PC-9 (cell line): ENCODE results near the gene TLR4. TPM values are rescaled to one million over a fixed set of nuclear protein-coding genes. Genes with fewer than 3 reads are reported as not detected.
A peak's percentile ranks its signal among the peaks of the same experiment; 100 is the strongest.

Experiments used
- BruUV-seq: library from RNA; stranded (reverse); fragments of 400-500 nt; replicated peaks from 2 replicates; lab custom pipeline; 2021; lab: Mats Ljungman, UMichigan
- CTCF ChIA-PET: fragments of 300-600 bp; sonication (Branson Sonifier 250); formaldehyde crosslinking; loops from one replicate; lab custom pipeline; 2022; ENCODE audit warnings: antibody characterized with exemption; lab: Charles Lee
- POLR2A ChIA-PET: fragments of 300-600 bp; sonication (Branson Sonifier 250); formaldehyde crosslinking; loops from one replicate; lab custom pipeline; 2022; ENCODE audit warnings: antibody characterized with exemption; ENCODE audit not compliant: unreplicated experiment; lab: Charles Lee
- DNase-seq, 2 experiments: peaks; one replicate each; pipeline versions ENCODE4 v3.0.0 to v3.0.0-alpha.2; 2015 to 2022; ENCODE audit warnings: mixed read lengths in 1 of 2
- H2AFZ ChIP-seq: fragments of 200-600 bp; sonication (generic); 2 replicates; pipeline ENCODE4 v1.8.1; 2017; ENCODE audit warnings: antibody characterized with exemption
- H3F3A ChIP-seq: fragments of 200-600 bp; sonication (generic); 2 replicates; pipeline ENCODE4 v1.8.1; 2017; ENCODE audit warnings: antibody characterized with exemption, mild to moderate bottlenecking, low read depth; ENCODE audit not compliant: insufficient read depth
- H3K27ac ChIP-seq: fragments of 200-600 bp; sonication (generic); 2 replicates; pipeline ENCODE4 v1.6.1; 2016; ENCODE audit warnings: mixed run types
- H3K27me3 ChIP-seq: fragments of 200-600 bp; sonication (generic); 2 replicates; pipeline ENCODE4 v1.6.1; 2016; ENCODE audit warnings: low read depth, mixed run types; ENCODE audit not compliant: insufficient read depth
- H3K36me3 ChIP-seq: fragments of 200-600 bp; sonication (generic); 2 replicates; pipeline ENCODE4 v1.6.1; 2016; ENCODE audit warnings: low read depth, mixed run types
- H3K4me1 ChIP-seq: fragments of 200-600 bp; sonication (generic); replicated peaks from 2 replicates; pipeline ENCODE4 v1.6.1; 2016; ENCODE audit warnings: mixed run types; ENCODE audit not compliant: insufficient read depth
- H3K4me2 ChIP-seq: fragments of 200-600 bp; sonication (generic); 2 replicates; pipeline ENCODE4 v1.6.1; 2017; ENCODE audit warnings: mixed run types
- H3K4me3 ChIP-seq: fragments of 200-600 bp; sonication (generic); 2 replicates; pipeline ENCODE4 v1.6.1; 2016; ENCODE audit warnings: mixed run types
- H3K79me2 ChIP-seq: fragments of 200-600 bp; sonication (generic); 2 replicates; pipeline ENCODE4 v1.6.1; 2017; ENCODE audit warnings: low read depth, mixed run types
- H3K9me2 ChIP-seq: fragments of 200-600 bp; sonication (generic); 2 replicates; pipeline ENCODE4 v1.8.1; 2017; ENCODE audit warnings: mild to moderate bottlenecking; ENCODE audit not compliant: insufficient read depth
- H3K9me3 ChIP-seq: fragments of 200-600 bp; sonication (generic); 2 replicates; pipeline ENCODE4 v1.8.1; 2016; ENCODE audit warnings: low read depth; ENCODE audit not compliant: insufficient read depth
- H4K20me1 ChIP-seq: fragments of 200-600 bp; sonication (generic); 2 replicates; pipeline ENCODE4 v1.8.1; 2017; ENCODE audit not compliant: insufficient read depth
- CTCF ChIP-seq: fragments of 200-600 bp; sonication (generic); conservative IDR thresholded peaks from 2 replicates; pipeline ENCODE4 v1.6.1; 2017; ENCODE audit warnings: mixed run types, antibody characterized with exemption, mild to moderate bottlenecking, moderate library complexity
- EZH2 ChIP-seq: fragments of 200-600 bp; sonication (generic); IDR thresholded peaks from 2 replicates; pipeline ENCODE4 v1.8.0; 2017; ENCODE audit warnings: antibody characterized with exemption, low read depth
- intact Hi-C: fragments of 100-400 bp; cut with micrococcal nuclease; formaldehyde crosslinking; loops from one replicate; pipeline ENCODE4 v1.10.0; 2022; ENCODE audit not compliant: unreplicated experiment
- total RNA-seq: library from RNA; stranded (reverse); gene quantifications from 2 replicates; pipeline ENCODE4 v1.2.3, GENCODE V29; 2021

TLR4 gene
- total RNA-seq, 1 experiment from 2014 or later: 0.55 TPM

GRCh38 chr9:117771136-117771535 is 66.9 kb downstream of the TLR4 start:
- Histone ChIP-seq H3K4me2 (no peak overlapping the region), H3K4me3 (no peak overlapping the region), H3K9me3 (no peaks in the 10 kb centered on the region; the same call in 1 of the 2 replicates), H3F3A (no peaks in the 10 kb centered on the region), H3K36me3 (no peaks in the 10 kb centered on the region), H3K79me2 (no peaks in the 10 kb centered on the region), H3K27me3 (no peaks in the 10 kb centered on the region), H3K9me2 (no peaks in the 10 kb centered on the region), H3K4me1 (no peaks in the 10 kb centered on the region), H3K27ac (no peak overlapping the region), H4K20me1 (no peaks in the 10 kb centered on the region), H2AFZ (no peak overlapping the region)
- POLR2A ChIA-PET: no interaction called here
- intact Hi-C loops: no loop called here
- CTCF ChIA-PET: no interaction called here
- DNase-seq: no peak
- BruUV-seq: no TSS peak
- TF ChIP-seq CTCF: no peak

GRCh38 chr9:117772960-117773359 is 68.8 kb downstream of the TLR4 start:
- CTCF ChIA-PET: no interaction called here
- no peak for DNase-seq
- no peaks in the 10 kb centered on the region for H3K79me2 ChIP-seq
- H3K9me3 ChIP-seq: no peaks in the 10 kb centered on the region; the same call in 1 of the 2 replicates
- BruUV-seq: no TSS peak
- POLR2A ChIA-PET: no interaction called here
- H3K27ac ChIP-seq: no peak overlapping the region
- no peaks in the 10 kb centered on the region for H3F3A ChIP-seq
- no peaks in the 10 kb centered on the region for H3K9me2 ChIP-seq
- H3K36me3 ChIP-seq: no peaks in the 10 kb centered on the region
- intact Hi-C loops: no loop called here
- H2AFZ ChIP-seq: no peak overlapping the region
- peak overlapping the region; percentile 2; the same call in 1 of the 2 replicates for H3K4me2 ChIP-seq
- H4K20me1 ChIP-seq: no peaks in the 10 kb centered on the region
- TF ChIP-seq CTCF (no peak), EZH2 (no peak)
- H3K4me1 ChIP-seq: no peaks in the 10 kb centered on the region
- H3K4me3 ChIP-seq: no peak overlapping the region
- no peaks in the 10 kb centered on the region for H3K27me3 ChIP-seq
